ENCODE results near the gene C3orf20.

The C3orf20 gene

DNA sequence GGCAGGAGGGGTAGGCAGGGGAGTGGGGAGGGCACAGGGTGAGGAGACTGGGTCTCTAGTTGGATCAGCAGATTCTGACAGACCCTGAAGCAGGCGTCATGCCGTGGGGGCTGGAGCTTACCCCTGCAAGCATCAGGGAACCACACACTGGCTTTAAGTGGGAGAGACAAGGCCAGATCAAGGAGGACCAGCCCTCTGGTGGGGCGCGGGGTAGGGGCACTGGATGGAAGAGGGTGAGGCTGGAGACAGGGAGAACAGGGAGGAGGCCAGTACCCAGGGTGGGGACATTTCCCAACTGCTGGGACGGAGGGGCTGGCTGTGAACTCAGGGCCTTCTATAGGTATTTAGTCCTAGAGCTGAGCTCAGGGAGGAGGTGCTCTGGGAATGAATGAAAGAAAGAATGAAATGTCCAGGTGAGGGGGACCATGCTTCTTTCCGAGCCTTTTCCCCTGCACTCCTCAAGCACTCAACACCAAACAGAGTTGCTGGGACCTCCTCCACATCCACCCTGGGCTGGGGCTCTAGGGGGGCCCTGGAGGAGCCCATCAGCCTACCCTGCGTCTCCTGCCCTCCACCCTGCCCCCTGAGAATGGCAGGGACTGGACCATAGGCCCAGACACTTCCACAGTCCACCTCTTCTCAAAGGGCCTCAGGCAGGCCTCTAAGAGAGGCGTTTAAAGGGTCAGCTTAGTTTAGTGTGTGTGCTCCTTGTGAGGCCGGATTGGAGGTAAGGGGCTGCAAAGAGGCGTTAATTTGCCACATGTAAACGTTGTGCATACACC lies 94.8 kb downstream of the C3orf20 start:
- Histone ChIP-seq H3K27me3 (ENCODE audit: insufficient read depth, low read length) (no peaks in the 10 kb centered on the region), H3K36me3 (ENCODE audit: insufficient read depth, low read length) (no peaks in the 10 kb centered on the region), H3K27ac (ENCODE audit: low read depth, low read length, poor library complexity, severe bottlenecking) (peak overlapping the region; percentile 98)

GRCh38 chr3:14770591-14770990 lies 95.7 kb downstream of the C3orf20 start:
- H3K4me1 ChIP-seq (ENCODE audit: insufficient read depth, low read length, severe bottlenecking): peaks cover 73% of the 10 kb centered on the region
- H4K20me1 ChIP-seq (ENCODE audit: insufficient read depth, low read length): no peaks in the 10 kb centered on the region
- no peak overlapping the region for H2AFZ ChIP-seq (ENCODE audit: low read length)
- no peaks in the 10 kb centered on the region for H3K9me2 ChIP-seq (ENCODE audit: low read depth, low read length)
- H3K27me3 ChIP-seq (ENCODE audit: insufficient read depth, low read length): no peaks in the 10 kb centered on the region
- H3K9me3 ChIP-seq (ENCODE audit: low read length): no peaks in the 10 kb centered on the region
- no peak overlapping the region for H3K4me3 ChIP-seq (ENCODE audit: low read depth, low read length, poor library complexity, severe bottlenecking)
- H3K27ac ChIP-seq (ENCODE audit: low read depth, low read length, poor library complexity, severe bottlenecking): peak overlapping the region; percentile 98
- H3K79me2 ChIP-seq (ENCODE audit: insufficient read depth, low read length): no peaks in the 10 kb centered on the region
- no peaks in the 10 kb centered on the region for H3F3A ChIP-seq (ENCODE audit: insufficient read depth, low read length)
- no peak overlapping the region for H3K9ac ChIP-seq (ENCODE audit: low read length)
- TF ChIP-seq EZH2 (IDR thresholded peaks at IDR 0.05; ENCODE audit: borderline replicate concordance, low read length) (no peak), CTCF (IDR thresholded peaks at IDR 0.05; ENCODE audit: low read length) (no peak)
- no peak overlapping the region for H3K4me2 ChIP-seq (ENCODE audit: low read length)
- no peaks in the 10 kb centered on the region for H3K36me3 ChIP-seq (ENCODE audit: insufficient read depth, low read length)

More for the DNA sequence above, 94.8 kb downstream of the C3orf20 start:
- H3K9ac ChIP-seq (ENCODE audit: low read length): peak overlapping the region; percentile 56; the same call in 1 of the 2 replicates
- TF ChIP-seq CTCF (IDR thresholded peaks at IDR 0.05; ENCODE audit: low read length) (no peak), EZH2 (IDR thresholded peaks at IDR 0.05; ENCODE audit: borderline replicate concordance, low read length) (no peak)
- no peak overlapping the region for H2AFZ ChIP-seq (ENCODE audit: low read length)
- no peaks in the 10 kb centered on the region for H3K79me2 ChIP-seq (ENCODE audit: insufficient read depth, low read length)
- no peaks in the 10 kb centered on the region for H3K9me2 ChIP-seq (ENCODE audit: low read depth, low read length)
- no peaks in the 10 kb centered on the region for H3K9me3 ChIP-seq (ENCODE audit: low read length)
- H3K4me1 ChIP-seq (ENCODE audit: insufficient read depth, low read length, severe bottlenecking): peaks cover 69% of the 10 kb centered on the region
- no peaks in the 10 kb centered on the region for H3F3A ChIP-seq (ENCODE audit: insufficient read depth, low read length)
- H3K4me2 ChIP-seq (ENCODE audit: low read length): no peak overlapping the region
- H4K20me1 ChIP-seq (ENCODE audit: insufficient read depth, low read length): no peaks in the 10 kb centered on the region
- H3K4me3 ChIP-seq (ENCODE audit: low read depth, low read length, poor library complexity, severe bottlenecking): no peak overlapping the region

DNA sequence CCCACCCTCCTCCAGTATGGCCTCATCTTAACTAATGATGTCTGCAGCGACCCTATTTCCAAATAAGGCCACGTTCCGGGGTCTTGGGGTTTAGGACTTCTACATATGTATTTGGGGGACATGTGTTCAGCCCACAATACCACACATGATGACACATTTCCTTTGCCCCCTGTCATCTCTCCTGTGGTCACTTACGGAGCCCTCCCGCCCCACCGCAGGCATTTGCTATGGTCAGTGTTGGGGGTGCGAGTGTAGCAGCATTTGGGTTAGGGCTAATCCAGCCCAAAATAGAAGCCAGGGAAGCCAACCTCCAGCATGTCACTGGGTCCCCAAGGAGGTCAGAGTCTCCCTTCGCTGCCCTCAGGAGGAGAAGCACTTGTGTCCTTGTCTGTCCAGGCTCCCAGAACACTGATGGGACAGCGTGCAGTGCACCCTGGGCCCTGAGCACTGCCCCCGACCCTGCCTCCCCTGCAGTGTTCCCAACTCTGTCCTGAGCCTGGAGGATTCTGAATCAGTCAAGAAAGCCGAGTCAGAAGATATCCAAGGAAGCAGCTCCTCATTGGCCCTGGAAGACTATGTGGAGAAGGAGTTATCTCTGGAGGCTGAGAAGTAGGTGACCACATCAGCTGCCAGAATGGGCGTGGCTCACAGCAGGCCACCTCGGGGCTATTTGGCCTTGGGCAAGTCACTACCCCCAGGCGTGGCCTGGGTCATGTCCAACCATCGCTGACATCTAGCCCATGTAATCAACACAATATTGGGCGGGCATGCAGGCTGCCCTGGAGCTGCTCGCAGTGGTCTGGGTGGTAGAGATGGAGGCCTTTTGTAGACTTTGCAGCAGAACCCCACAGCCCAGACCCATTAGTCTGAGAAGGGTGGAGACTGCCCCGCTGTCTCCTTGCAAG lies 96.9 kb downstream of the C3orf20 start:
- H3K4me1 ChIP-seq (ENCODE audit: insufficient read depth, low read length, severe bottlenecking): peaks cover 68% of the 10 kb centered on the region
- no peaks in the 10 kb centered on the region for H4K20me1 ChIP-seq (ENCODE audit: insufficient read depth, low read length)
- TF ChIP-seq CTCF (IDR thresholded peaks at IDR 0.05; ENCODE audit: low read length) (no peak), EZH2 (IDR thresholded peaks at IDR 0.05; ENCODE audit: borderline replicate concordance, low read length) (no peak)
- H3K27me3 ChIP-seq (ENCODE audit: insufficient read depth, low read length): no peaks in the 10 kb centered on the region
- no peaks in the 10 kb centered on the region for H3K36me3 ChIP-seq (ENCODE audit: insufficient read depth, low read length)
- no peaks in the 10 kb centered on the region for H3K79me2 ChIP-seq (ENCODE audit: insufficient read depth, low read length)
- H3K9ac ChIP-seq (ENCODE audit: low read length): no peak overlapping the region
- H3K9me3 ChIP-seq (ENCODE audit: low read length): no peaks in the 10 kb centered on the region
- H3K4me3 ChIP-seq (ENCODE audit: low read depth, low read length, poor library complexity, severe bottlenecking): no peak overlapping the region
- no peaks in the 10 kb centered on the region for H3K9me2 ChIP-seq (ENCODE audit: low read depth, low read length)
- peak overlapping the region; percentile 62 for H3K27ac ChIP-seq (ENCODE audit: low read depth, low read length, poor library complexity, severe bottlenecking)
- H3K4me2 ChIP-seq (ENCODE audit: low read length): no peak overlapping the region
- H3F3A ChIP-seq (ENCODE audit: insufficient read depth, low read length): no peaks in the 10 kb centered on the region
- no peak overlapping the region for H2AFZ ChIP-seq (ENCODE audit: low read length)

Measured in OCI-LY1 (cell line).